Measurements from ENCODE around the gene COX4I2. TPM values are rescaled to one million over a fixed set of nuclear protein-coding genes. Genes with fewer than 3 reads are reported as not detected.
"Not testable (repeated sequence)": the region's sequence is repeated elsewhere in the genome, so short reads cannot be mapped to it uniquely, and the experiment has no call there.

Gene COX4I2
- total RNA-seq, 1 donor from 2014 or later = not detected

DNA sequence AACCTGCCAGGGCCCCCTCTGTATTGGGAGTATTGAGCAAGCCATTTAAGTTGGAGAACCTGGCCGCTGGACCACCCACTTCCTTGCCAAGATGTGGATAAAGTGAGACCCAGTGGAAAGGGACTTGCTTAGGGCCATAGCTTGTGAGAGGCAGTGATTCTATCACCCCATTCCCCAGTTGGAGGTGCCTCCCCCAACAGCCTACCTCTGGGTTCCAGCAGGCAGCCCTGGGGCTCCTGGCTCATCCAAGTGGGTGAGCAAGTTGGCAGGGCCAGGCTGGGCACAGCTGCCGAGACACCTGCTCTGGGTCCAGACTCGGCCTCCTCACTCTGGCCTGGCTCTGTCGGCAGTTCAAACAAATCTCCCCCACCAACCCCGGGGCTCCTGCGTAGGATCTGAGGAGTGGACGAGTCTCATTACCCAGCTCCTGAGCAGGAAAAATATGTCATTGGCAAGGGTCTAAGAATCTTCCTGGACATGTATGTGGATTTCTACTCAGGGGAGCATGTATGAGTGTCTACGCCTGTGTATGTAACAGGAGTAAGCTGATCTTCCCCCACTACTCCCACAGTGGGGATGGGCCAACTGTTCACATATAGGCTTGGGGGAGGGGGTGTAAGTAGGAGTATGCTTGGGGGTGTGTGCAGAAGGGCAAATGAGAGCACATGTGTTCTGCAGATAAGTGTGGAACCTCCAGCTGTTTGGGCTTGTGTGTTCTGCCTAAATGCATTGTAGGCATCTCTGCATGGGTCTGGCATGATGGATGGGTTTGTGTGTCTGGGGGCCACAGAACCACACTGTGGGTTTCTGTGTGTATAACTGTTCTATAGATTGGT, 30.7 kb upstream of the COX4I2 start:
- intact Hi-C loops (cut with micrococcal nuclease) = no loop called here

DNA sequence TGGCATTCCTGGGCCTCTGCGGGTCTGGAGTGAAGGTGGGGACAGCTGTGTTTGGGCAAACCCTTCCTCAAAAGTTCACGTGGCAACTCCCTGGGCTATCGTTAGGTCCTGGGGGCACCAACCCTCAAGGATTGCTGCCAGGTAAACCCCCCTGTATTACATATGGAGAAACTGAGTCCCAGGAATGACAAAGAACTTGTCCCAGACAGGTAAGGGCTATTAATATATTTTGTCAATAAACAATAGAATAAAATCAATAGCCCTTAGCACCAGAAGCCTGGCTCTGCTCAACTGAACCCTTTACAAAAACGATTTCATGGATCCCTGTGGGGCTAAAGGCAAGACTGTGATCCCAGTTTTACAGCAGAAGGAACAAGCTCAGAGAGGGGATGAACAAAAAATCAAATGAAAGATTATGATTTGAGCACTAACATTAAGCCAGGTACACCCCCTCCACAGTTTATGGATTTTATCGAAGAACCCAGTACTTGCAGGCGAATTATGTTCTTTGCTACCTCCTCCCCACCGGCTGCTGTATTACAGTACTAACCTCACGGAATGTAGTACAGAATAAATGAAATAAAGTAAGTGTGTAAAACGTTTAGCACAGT, 30.0 kb upstream of the COX4I2 start:
- intact Hi-C loops (cut with micrococcal nuclease) = no loop called here

- intact Hi-C loops (cut with micrococcal nuclease) = no loop called here
Measured at GRCh38 chr20:31608251-31608945, 29.3 kb upstream of the COX4I2 start.

GRCh38 chr20:31612271-31612640, 25.5 kb upstream of the COX4I2 start:
- intact Hi-C loops (cut with micrococcal nuclease) = loop anchor here (1.0 to 5.0 kb wide), 3 partner anchors 8 to 150 kb away; partner anchors contain the start of gene HM13

- intact Hi-C loops (cut with micrococcal nuclease) = no loop called here
Measured at GRCh38 chr20:31615416-31615815, 22.3 kb upstream of the COX4I2 start.

DNA sequence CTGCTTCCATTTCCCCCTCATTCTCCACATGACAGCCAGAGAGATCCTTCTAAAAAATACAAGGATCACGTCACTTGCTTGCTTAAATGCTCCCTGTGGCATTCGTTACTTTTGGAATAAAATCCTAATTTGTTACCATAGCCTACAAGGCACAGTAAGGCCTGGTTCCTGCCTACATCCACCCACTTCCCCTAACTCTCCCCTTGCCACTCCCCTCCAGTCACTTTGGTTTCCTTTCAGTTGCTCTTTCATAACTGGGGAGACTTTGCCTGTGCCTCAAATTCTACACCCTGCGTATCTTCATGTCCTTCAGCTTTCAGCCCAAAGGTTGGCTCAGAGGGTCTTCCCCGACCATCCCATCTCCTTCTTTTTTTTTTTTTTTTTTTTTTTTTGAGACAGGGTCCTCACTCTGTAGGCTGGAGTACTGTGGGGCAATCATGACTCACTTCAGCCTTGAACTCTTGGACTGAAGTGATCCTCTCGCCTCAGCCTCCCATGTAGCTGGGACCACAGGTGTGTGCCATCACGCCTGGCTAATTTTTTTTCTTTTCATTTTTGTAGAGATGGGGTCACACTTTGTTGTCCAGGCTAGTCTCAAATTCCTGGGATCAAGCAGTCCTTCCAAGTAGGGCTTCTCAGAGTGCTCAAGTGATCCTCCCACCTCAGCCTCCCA, 20.1 kb upstream of the COX4I2 start:
- intact Hi-C loops (cut with micrococcal nuclease) = no loop called here

DNA sequence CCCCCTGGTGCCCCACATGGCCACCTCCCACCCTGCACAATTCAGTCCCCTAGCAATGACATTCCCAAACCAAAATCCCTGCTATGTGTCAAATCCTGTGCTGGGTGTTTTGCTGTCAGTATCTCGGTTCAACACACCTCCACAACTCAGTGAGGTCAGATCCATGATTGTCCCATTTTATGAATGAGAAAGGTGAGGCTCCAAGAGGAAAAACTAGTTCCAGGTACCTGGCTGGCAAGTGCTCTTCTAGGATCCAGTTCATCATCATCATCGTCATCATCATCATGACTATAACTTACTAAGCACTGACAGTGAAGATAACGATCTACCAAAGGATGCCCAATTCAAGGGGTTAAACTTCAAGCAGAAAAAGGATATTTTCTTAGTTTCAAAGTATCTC, 17.5 kb upstream of the COX4I2 start:
- intact Hi-C loops (cut with micrococcal nuclease) = no loop called here

GRCh38 chr20:31623123-31623505, 14.6 kb upstream of the COX4I2 start:
- intact Hi-C loops (cut with micrococcal nuclease) = not testable (repeated sequence)

GRCh38 chr20:31626534-31626933, 11.2 kb upstream of the COX4I2 start:
- intact Hi-C loops (cut with micrococcal nuclease) = not testable (repeated sequence)

GRCh38 chr20:31628057-31628456, 9.7 kb upstream of the COX4I2 start:
- intact Hi-C loops (cut with micrococcal nuclease) = not testable (repeated sequence)

GRCh38 chr20:31630187-31630790, 7.4 kb upstream of the COX4I2 start:
- intact Hi-C loops (cut with micrococcal nuclease) = no loop called here

GRCh38 chr20:31632548-31633338, 5.0 kb upstream of the COX4I2 start:
- intact Hi-C loops (cut with micrococcal nuclease) = no loop called here

- intact Hi-C loops (cut with micrococcal nuclease) = no loop called here
Measured at GRCh38 chr20:31633339-31633914, 4.3 kb upstream of the COX4I2 start.

GRCh38 chr20:31638317-31638716, 605 bp downstream of the COX4I2 start:
- intact Hi-C loops (cut with micrococcal nuclease) = no loop called here

DNA sequence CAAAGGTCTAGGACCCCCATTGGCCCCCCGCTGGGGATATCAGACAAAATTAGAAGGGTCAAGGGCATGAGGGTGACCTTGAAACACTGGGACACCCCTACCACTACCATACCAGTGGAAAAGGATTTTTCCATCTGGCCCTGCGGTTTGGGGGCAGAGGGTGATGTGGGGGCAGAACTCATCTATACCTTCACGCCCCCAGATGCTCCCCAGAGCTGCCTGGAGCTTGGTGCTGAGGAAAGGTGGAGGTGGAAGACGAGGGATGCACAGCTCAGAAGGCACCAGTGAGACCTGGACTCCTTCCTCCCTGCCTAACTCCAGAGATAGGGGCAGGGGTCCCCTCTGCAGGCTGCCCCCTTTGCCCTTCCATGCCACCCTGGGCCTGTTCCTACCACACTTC, 1.1 kb downstream of the COX4I2 start:
- intact Hi-C loops (cut with micrococcal nuclease) = no loop called here

DNA sequence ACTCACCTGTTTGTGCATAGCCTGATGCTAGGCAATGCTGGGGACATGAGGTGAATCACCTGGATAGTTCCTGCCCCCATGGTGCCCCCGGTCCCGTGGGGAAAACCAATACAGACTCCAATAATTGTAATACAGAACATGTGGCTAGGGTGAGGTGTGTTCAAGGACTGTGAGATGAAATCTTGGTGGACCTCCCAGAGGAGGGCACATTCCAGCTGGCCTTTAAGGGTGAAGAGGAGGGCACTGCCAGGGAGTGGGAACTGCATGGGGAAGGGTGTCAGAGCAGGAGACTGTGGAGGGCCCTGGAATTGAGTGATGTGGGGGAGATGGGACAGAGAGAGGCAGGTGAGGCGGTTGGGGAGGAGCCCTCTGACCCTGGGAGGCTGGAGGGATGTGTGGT, 2.5 kb downstream of the COX4I2 start:
- intact Hi-C loops (cut with micrococcal nuclease) = no loop called here

GRCh38 chr20:31641391-31641790, 3.7 kb downstream of the COX4I2 start:
- intact Hi-C loops (cut with micrococcal nuclease) = no loop called here

- intact Hi-C loops (cut with micrococcal nuclease) = no loop called here
Measured at GRCh38 chr20:31642837-31643236, 5.1 kb downstream of the COX4I2 start.

DNA sequence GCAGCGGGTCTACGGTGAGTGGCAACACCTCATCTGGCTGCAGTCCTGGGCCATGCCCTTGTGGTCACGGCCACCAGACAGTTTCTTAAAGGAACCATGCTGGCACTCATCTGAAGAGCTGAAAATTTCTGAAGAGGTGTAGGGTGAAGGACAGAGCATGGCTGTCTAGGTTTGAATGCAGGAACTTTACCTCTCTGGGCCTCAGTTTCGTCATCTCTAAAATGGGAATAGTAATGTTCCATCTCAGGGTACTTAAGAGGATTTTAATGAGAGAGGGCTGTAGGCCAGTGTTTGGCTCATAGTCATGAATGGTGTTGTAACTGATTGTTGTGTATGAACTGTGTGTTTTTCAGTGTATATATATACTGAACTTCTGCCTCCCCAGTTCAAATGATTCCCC, 5.8 kb downstream of the COX4I2 start:
- intact Hi-C loops (cut with micrococcal nuclease) = no loop called here

GRCh38 chr20:31644701-31645100, 7.0 kb downstream of the COX4I2 start:
- intact Hi-C loops (cut with micrococcal nuclease) = no loop called here

All from T-helper 2 cell treated with Interferon-gamma antibody and Interleukin-4, amounts not matched to agents 100 ng/mL and 5 ng/mL, for 36 hours (primary cell).